GM12873 (cell line): ENCODE measurements around the gene ABCD1.

Experiments
- TF ChIP-seq, protein P1 (sequence below): IDR thresholded peaks from 2 replicates; pipeline ENCODE4 v1.5.1; 2012; ENCODE audit warnings: low read depth, mild to moderate bottlenecking, moderate library complexity, low read length, control low read depth; ENCODE audit not compliant: insufficient read depth; ENCODE audit errors: missing control alignments

ABCD1 gene

DNA sequence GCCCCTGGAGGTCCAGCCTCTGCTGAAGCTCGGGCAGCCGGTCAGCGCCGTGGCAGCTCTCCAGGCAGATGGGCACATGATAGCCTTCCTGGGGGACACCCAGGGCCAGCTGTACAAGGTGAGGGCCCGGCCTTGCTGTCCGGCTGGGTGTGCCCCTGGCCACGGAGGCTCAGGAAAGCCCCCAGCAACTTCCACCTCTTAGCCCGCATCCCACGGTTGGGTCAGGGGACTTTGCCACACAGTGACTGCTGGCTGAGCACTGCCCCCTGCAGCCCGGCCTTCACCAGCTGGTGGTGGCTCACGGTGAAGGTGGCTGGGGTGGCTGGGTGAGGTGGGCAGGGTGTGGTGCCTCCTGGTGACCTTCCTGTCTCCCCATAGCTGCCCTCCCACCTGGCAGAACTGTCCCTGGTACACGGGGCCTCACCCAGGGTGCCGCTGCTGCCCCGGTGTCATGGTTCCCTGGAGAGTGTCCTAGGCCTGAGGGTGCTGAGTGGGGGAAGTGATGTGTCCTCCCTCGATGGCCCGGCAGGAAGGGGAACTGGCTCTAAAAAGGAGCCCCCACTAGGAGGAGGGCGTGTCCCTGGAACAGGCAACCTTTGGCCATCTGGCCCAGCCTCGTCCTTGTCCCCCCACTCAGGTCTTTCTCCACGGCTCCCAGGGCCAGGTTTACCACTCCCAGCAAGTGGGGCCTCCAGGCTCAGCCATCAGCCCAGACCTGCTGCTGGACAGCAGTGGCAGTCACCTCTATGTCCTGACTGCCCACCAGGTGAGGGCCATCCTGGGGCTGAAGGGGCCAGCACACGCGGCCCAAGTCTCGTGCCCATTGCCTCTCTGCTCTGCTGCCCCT is 43.9 kb downstream of the ABCD1 start:
- TF ChIP-seq, protein P1, sequence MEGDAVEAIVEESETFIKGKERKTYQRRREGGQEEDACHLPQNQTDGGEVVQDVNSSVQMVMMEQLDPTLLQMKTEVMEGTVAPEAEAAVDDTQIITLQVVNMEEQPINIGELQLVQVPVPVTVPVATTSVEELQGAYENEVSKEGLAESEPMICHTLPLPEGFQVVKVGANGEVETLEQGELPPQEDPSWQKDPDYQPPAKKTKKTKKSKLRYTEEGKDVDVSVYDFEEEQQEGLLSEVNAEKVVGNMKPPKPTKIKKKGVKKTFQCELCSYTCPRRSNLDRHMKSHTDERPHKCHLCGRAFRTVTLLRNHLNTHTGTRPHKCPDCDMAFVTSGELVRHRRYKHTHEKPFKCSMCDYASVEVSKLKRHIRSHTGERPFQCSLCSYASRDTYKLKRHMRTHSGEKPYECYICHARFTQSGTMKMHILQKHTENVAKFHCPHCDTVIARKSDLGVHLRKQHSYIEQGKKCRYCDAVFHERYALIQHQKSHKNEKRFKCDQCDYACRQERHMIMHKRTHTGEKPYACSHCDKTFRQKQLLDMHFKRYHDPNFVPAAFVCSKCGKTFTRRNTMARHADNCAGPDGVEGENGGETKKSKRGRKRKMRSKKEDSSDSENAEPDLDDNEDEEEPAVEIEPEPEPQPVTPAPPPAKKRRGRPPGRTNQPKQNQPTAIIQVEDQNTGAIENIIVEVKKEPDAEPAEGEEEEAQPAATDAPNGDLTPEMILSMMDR = peak; percentile 17

DNA sequence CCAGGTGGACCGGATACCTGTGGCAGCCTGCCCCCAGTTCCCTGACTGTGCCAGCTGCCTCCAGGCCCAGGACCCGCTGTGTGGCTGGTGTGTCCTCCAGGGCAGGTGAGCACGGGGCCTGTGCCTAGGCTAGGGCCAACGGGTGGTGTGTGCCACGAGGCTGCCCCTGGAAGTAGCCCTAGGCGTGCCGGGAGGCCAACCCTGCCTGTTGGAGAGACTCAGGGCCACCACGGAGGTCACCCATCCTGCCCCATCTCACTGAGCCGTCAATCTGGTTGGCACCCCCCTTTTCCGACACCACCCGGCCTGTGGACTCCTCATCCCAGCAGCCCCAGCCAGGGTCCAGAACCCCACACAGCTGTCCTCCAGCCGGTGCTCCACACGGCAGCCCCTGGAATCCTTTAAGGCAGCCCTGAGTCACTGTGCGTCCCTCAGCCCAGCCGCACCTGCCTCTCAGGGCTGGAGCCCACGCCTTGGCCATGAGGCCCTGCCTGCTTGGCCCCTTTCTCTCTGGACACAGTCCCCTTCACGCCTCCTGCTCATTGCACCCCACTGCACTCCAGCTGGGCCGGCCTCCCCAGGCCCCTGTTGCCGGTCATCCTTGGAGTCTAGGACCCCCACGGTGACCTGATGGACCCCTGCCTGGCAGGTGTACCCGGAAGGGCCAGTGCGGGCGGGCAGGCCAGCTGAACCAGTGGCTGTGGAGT is 44.7 kb downstream of the ABCD1 start:
- TF ChIP-seq, protein P1 = no peak

DNA sequence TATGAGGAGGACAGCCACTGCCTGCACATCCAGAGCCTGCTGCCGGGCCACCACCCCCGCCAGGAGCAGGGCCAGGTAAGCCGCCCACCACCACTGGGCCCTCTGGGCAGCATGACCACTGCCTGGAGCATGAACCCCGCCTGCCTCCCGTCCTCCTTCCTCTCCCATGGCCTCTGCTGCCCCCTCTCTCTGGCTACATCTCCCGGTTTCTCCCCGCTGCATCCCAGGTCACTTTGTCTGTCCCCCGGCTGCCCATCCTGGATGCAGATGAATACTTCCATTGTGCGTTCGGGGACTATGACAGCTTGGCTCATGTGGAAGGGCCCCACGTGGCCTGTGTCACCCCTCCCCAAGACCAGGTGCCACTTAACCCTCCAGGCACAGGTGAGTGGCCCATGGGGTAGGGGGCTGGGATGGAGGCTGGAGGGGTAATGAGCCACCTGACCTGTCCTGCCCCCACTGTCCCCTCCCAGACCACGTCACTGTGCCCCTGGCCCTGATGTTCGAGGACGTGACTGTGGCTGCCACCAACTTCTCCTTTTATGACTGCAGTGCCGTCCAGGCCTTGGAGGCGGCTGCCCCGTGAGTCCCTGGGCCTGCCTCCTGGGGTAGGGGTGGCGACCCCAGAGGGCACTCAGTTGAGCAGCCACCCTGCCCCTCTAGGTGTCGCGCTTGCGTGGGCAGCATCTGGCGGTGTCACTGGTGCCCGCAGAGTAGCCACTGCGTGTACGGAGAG is 45.4 kb downstream of the ABCD1 start:
- TF ChIP-seq, protein P1 = no peak

DNA sequence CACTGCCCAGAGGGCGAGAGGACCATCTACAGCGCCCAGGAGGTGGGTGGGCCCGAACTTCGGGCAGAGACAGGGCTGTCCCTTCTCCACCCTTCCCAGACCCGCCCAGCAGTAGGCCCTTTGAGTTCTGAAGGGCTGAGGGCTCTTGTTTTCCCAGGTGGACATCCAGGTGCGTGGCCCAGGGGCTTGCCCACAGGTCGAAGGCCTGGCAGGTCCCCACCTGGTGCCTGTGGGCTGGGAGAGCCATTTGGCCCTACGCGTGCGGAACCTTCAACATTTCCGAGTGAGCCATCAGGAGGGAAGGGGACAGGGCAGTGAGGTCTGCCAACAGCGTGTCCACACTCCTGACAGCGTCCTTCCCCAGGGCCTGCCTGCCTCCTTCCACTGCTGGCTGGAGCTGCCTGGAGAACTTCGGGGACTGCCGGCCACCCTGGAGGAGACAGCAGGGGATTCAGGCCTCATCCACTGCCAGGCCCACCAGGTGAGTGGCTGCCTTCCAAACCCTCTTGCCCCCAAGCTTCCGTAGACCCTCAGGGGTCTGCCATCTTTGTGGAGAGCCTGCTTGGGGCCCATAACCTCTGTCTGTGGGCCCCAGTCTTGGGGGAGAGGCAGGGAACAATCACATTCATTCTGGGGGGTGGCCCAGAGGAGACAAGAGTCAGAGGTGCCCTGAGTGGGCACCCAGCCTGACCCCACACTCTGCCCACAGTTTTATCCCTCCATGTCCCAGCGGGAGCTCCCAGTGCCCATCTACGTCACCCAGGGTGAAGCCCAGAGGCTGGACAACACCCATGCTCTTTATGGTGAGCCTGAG is 46.2 kb downstream of the ABCD1 start:
- TF ChIP-seq, protein P1 = no peak

DNA sequence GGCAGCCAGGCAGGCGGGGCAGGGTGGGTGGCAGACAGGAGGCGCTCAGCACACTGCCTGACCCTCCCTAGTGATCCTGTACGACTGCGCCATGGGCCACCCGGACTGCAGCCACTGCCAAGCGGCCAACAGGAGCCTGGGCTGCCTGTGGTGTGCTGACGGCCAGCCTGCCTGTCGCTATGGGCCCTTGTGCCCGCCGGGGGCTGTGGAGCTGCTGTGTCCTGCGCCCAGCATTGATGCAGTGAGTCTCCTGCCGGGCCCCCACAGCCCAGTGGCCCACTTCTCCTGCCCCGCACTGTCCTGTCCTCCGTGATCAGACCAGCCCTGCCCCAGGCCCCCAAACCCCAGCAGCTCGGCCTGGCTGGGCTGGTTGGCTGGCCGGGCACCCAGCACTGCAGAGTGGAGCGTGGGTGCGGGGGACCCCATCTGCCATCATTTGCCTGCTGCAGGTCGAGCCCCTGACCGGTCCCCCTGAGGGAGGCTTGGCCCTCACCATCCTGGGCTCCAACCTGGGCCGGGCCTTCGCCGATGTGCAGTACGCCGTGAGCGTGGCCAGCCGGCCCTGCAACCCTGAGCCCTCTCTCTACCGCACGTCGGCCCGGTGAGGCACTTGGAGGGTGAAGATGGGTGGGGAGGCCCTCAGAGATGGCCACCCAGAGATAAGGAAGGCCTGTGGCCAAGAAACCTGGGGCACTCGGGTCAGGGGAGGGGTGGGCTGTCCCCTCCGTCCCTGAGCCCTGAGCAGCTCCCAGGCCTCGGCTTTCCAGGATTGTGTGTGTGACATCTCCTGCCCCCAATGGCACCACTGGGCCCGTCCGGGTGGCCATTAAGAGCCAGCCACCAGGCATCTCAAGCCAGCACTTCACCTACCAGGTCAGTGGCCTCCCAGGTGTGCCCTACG is 47.0 kb downstream of the ABCD1 start:
- TF ChIP-seq, protein P1 = no peak

DNA sequence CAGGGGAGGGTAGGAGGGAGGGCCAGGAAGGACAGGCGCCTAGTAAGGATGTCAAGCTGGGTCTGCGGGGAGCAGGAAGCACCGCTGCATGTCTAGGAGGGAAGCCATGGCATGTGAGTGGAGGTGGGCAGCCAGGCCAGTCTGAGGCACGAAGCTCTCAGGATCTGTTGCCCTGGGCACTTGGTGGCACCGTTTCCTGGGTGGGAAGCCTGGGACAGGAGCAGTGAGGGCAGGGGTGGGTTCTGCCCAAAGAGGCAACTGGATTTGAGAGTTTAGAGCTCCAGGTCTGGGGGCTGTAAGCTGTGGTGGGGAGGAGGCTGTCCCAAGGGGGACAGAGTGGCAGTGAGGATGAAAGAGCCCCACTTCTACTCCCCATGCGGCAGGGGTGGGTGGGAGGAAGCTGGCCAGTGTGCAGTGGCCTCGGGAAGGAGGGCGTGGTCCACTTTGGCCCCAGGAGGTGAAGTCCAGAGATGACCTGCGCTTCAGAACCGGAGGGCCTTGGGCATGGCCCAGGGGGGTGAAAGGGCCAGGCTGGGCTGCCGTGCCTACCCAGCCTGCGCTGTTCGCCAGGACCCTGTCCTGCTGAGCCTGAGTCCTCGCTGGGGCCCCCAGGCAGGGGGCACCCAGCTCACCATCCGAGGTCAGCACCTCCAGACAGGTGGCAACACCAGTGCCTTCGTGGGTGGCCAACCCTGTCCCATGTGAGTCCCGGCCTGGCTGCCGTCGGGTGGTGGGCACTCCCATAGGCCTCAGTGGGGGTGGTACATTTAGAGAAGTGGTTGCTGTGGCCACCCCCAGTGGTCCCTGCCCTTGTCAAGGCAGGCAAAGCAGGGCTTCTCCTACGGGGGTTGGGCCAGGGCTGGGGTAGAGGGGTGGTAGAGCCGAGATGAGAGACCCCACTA is 47.9 kb downstream of the ABCD1 start:
- TF ChIP-seq, protein P1 = no peak
